ENCODE measurements around the gene NBPF11.
"Not testable (repeated sequence)": the region's sequence is repeated elsewhere in the genome, so short reads cannot be mapped to it uniquely, and the experiment has no call there.

- not testable (repeated sequence) for TF ChIP-seq CTCF (conservative IDR thresholded peaks at IDR 0.05; ENCODE audit: low read length); EZH2phosphoT487 (IDR thresholded peaks at IDR 0.05; ENCODE audit: borderline replicate concordance, low read depth, low read length)
Measured at GRCh38 chr1:148143223-148143622, 8.9 kb downstream of the NBPF11 start.

Data from OCI-LY7 (cell line).